ENCODE measurements around the gene ADI1.
"Not testable (repeated sequence)": the region's sequence is repeated elsewhere in the genome, so short reads cannot be mapped to it uniquely, and the experiment has no call there.

ADI1 gene

GRCh38 chr2:3529316-3530025 lies 10.1 kb upstream of the ADI1 start:
- DNase-seq (ENCODE audit: low read depth in 3 of 3), result no peak

DNA sequence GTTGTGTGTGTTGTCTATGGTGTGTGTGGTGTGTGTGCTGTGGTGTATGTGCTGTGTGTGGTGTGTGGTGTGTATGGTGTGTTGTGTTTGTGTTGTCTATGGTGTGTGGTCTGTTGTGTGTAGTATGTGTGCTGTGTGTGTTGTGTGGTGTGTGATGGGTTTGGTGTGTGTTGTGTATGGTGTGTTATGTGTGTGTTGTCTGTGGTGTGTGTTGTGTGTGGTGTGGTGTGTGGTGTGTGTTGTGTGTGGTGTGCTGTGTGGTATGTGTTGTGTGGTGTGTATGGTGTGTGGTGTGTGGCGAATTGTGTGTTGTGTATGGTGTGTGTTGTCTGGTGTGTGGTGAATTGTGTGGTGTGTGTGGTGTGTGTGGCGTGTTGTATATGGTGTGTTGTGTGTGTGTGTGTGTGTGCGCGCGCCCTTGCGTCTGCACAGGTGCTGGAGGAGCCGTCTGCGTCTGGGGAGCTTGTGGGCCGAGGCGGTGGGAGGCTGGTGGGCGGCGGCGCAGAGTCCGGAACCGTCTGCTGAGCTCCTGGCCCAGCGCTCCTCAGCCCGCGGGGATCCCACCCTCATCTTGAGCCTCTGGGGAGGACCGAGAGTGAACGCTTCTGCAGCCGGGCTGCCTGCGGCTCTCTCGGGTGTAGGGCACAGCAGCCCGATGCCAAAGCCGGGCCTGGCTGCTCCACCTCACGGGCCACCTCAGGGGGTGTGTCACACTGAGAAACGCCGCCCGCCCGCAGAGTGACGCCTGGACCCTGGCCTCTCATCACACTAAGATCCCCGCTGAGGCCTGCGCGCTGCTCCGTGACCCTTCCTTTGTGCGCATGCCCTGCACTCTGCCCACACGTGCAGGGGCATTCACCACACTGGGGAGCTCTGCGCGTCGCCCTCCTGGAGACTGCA lies 8.8 kb upstream of the ADI1 start:
- no peak for DNase-seq (ENCODE audit: low read depth in 3 of 3)

- DNase-seq (ENCODE audit: low read depth in 3 of 3), result no peak
Measured at GRCh38 chr2:3526871-3527270, 7.5 kb upstream of the ADI1 start.

GRCh38 chr2:3523551-3524041 lies 4.3 kb upstream of the ADI1 start:
- DNase-seq (ENCODE audit: low read depth in 3 of 3), result no peak

DNA sequence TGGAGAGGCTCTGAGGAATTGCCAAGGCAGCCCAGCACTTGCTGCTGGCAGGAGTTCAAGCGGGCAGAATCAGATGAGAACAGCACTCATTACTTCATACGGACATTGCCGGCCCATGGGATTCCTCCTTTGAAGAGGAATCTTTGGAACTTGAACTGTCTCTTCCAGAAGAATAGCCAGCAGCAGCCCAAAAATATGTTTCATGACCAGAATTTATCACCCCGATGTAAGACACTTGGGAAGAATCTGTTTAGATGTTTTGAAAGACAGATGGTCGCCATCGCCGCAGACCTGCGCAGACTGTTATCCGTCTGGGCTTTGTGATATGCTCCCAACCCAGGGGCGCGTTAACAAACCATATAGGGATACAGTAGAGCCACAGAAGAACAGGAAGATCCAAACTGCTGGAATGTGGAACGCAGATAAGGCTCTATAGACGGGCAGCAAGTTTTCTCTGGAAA lies 3.7 kb upstream of the ADI1 start:
- no peak for DNase-seq (ENCODE audit: low read depth in 3 of 3)

- DNase-seq (ENCODE audit: low read depth in 3 of 3), result no peak
Measured at GRCh38 chr2:3520591-3520990, 1.3 kb upstream of the ADI1 start.

- DNase-seq (ENCODE audit: low read depth in 3 of 3), result peak; percentile 96 to 98 (median 97)
Measured at GRCh38 chr2:3518496-3519254, 656 bp downstream of the ADI1 start.

DNA sequence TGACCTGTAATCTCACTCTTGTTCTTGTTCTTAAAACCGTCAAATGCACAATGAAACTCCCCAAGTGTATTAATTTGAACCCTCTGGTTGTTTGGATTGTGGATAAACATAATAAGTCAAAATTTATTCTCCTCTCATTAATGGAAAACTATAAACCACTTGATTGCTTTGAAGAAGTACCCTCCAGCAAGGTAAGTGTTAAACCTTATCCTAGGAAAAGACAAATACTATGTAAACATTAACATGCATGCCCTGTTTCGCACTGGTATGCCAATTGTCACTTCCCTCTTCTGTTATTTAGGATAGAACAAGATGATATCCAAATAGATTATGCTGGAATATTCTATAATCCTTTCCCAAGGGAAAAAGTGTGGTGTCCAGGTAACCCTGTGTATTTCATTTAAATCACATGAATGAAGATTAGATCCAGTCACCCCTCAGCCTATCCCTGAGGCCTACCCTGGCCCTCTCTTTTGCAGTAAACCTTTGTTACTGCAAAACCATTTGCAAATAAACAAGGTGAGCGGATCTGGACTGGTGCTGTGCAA lies 1.3 kb downstream of the ADI1 start:
- DNase-seq (ENCODE audit: low read depth in 3 of 3), result no peak

DNA sequence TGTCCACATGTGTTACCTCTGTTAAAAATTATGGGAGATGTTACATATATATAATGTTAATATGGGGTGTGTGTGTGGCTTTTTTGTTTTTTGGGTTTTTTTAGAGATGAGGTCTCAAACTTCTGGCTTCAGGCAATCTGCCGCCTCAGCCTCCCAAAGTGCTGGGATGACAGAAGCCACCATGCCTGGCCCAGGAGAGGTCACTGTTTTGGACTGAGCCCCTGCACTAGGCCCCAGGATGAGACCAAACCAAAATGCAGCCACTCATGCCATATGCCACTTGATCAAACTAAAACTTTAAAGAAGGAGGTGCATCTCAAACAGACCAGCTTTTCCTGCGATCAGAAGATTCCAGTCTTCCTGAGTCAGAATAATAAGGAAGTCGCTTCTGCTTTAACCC lies 2.5 kb downstream of the ADI1 start:
- no peak for DNase-seq (ENCODE audit: low read depth in 3 of 3)

DNA sequence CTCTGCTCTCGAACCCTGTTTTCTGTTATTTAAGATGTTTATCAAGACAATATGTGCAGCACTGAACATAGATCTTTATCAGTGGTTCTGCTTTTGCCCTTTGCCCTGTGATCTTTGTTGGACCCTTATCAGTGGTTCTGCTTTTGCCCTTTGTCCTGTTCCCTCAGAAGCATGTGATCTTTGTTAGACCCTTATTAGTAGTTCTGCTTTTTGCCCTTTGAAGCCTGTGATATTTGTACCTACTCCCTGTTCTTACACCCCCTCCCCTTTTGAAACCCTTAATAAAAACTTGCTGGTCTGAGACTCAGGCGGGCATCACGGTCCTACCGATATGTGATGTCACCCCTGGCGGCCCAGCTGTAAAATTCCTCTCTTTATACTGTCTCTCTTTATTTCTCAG lies 3.9 kb downstream of the ADI1 start:
- not testable (repeated sequence) for DNase-seq (ENCODE audit: low read depth in 3 of 3)

DNA sequence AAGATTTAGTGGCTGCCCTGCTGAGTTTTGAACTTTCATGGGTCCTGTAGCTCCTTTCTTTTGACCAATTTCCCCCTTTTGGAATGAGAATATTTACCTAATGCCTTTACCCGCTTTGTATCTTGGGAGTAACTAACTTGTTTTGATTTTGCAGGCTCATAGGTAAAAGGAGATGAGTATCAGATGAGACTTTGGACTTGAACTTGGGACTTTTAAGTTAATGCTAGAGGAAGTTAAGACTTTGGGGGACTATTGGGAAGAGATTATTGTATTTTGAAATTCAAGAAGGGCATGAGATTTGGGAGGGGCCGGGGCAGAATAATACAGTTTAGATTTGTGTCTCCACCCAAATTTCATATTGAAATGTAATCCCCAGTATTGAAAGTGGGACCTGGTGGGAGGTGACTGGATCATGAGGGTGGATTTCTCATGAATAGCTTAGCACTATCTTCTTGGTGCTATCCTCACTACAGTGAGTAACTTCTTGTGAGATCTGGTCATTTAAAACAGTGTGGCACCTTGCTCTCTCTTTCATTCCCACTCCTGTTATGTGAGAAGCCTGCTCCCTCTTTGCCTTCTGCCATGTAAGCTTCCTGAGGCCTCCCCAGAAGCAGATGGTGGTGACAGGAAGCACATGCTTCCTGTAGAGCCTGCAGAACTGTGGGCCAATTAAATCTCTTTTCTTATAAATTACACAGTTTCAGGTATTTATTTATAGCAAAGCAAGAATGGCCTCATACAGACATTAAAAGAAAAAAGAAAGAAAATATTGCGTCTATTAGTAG lies 6.1 kb downstream of the ADI1 start:
- DNase-seq (ENCODE audit: low read depth in 3 of 3), result no peak

DNA sequence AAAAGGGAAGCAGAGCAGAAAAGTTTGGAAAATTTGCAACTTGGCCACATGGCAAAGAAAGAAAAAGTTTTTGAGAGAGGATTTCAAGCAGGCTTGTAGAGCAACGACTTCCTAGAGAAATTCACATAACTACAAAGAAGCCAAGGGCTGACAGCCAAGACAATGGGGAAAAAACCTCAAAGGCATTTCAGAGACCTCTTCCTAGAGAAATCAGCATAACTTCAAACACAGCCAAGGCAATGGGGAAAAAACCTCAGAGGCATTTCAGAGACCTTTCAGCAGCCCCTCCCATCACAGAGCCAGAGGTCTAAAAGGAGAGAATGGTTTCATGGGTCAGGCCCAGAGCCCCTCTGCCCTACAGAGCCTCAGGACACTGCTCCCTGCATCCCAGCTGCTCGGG lies 7.2 kb downstream of the ADI1 start:
- no peak for DNase-seq (ENCODE audit: low read depth in 3 of 3)

- DNase-seq (ENCODE audit: low read depth in 3 of 3), result no peak
Measured at GRCh38 chr2:3505771-3506170, 13.6 kb downstream of the ADI1 start.

GRCh38 chr2:3504741-3505140 lies 14.6 kb downstream of the ADI1 start:
- DNase-seq (ENCODE audit: low read depth in 3 of 3), result no peak

DNA sequence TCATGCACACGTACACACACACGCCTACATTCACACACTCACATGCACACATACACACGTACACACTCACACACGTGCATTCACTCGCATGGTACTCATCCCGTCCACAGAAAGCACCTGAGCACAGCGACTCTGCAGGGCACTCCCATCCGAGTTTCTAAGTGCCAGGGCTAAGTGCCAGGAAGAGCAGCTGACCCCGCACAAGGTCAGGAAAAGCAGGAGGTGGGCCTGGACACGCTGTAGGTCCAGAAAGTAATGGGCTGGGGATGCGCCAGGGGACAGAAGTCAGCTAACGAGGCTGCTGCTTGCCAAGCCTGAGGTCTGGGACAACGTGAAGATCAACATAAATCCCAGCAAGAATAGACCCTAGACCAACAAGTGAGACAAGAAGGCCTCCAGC lies 15.8 kb downstream of the ADI1 start:
- no peak for DNase-seq (ENCODE audit: low read depth in 3 of 3)

DNA sequence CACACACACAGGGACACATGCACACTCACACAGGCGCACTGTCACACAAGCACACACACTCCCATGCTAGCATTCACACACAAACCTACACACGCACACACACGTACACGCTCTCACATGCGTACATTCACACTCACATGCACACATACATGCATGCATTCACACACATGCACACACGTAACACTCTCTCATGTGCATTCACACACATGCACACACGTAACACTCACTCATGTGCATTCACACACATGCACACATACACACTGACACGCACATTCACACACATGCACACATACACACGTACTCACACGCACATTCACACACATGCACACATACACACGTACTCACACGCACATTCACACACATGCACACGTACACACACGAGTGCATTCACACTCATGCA lies 16.3 kb downstream of the ADI1 start:
- no peak for DNase-seq (ENCODE audit: low read depth in 3 of 3)

DNA sequence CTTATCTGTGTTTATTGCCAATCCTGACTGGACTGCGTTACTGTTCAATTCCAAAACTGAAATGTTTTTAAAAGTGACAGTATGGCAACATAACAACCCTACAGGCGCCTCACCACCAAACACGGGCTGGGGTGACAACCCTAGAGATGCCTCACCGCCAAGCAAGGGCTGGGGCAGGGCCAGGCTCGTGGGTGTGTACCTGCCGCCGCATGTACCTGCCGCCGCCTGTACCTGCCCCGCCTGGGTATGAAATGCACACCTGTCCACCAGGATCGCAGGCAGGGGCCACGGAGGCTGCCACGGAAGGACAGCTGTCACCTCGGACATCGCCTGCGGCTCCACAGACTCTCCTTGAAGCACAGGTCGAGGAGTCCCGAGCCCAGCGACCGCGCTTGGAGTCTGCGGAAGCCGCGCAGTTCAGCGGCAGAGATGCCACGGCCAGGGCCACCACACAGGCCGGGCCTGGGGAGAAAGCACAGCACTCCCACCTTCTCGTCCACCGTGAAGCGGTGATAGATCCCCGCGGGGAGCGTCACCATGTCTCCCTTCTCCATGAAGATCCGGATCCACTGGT lies 18.9 kb downstream of the ADI1 start:
- DNase-seq (ENCODE audit: low read depth in 3 of 3), result no peak

GRCh38 chr2:3498783-3499394 lies 20.4 kb downstream of the ADI1 start:
- no peak for DNase-seq (ENCODE audit: low read depth in 3 of 3)

- not testable (repeated sequence) for DNase-seq (ENCODE audit: low read depth in 3 of 3)
Measured at GRCh38 chr2:3496708-3497080, 22.6 kb downstream of the ADI1 start.

DNA sequence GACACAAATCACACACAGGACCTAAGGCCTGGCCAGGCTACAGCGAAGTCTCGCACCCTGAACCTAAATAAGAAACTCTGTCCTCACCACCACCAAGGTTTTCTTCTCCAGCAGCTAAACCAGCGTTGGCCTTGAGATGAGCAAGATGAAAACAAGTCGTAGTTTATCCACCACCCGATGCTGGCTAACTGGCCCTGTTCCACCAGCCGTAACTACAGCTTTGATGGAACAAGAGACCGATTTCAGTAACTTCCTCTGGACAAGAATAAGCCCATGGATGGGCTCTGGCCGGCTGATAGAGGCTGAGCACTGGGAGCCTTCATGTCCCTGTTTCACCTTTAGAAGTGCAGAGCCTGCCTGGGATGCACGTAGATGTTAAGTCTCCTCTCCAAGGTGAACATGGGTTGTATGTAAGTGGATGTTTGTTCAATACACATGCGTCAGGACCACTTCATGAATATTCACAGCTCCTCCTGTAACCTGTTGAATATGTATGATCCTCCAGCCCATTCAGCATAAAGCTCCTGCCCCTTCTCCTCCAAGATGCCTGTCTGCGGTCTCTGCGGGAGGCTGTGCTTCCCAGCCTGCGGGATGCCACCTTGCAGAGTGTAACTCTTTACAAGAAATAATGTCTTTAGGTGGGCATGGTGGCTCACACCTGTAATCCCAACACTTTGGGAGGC lies 24.2 kb downstream of the ADI1 start:
- no peak for DNase-seq (ENCODE audit: low read depth in 3 of 3)

All from stimulated activated CD4-positive, alpha-beta T cell treated with anti-CD3 and anti-CD28 coated beads, TNF-alpha, amount 100 ng/mL, for 24 hours (primary cell).